ENCODE measurements around the gene SPATA32. TPM values are rescaled to one million over a fixed set of nuclear protein-coding genes. Genes with fewer than 3 reads are reported as not detected.

The SPATA32 gene, protein sequence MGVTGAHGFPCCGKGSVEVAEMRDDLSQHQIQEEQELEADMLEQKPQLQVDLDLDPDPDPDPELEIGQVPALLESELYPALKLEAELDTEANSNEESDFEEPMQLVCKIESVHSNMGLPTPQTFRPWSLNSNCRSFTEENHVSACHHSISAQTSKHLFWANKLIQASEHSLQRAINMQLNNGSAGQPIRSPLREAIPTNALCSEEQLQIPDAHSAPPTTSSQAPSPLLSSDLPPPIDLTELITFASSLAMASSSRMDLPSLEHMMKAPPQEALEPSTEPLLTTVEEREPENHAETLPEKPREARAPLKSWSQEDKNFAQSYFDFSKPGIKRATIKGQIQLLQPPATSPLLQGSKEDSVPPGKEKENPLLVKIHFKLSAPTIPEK
- not detected for total RNA-seq
- under 1 TPM in 1 of 3 donors, not detected in 2; 0.07 TPM for polyA plus RNA-seq

DNA sequence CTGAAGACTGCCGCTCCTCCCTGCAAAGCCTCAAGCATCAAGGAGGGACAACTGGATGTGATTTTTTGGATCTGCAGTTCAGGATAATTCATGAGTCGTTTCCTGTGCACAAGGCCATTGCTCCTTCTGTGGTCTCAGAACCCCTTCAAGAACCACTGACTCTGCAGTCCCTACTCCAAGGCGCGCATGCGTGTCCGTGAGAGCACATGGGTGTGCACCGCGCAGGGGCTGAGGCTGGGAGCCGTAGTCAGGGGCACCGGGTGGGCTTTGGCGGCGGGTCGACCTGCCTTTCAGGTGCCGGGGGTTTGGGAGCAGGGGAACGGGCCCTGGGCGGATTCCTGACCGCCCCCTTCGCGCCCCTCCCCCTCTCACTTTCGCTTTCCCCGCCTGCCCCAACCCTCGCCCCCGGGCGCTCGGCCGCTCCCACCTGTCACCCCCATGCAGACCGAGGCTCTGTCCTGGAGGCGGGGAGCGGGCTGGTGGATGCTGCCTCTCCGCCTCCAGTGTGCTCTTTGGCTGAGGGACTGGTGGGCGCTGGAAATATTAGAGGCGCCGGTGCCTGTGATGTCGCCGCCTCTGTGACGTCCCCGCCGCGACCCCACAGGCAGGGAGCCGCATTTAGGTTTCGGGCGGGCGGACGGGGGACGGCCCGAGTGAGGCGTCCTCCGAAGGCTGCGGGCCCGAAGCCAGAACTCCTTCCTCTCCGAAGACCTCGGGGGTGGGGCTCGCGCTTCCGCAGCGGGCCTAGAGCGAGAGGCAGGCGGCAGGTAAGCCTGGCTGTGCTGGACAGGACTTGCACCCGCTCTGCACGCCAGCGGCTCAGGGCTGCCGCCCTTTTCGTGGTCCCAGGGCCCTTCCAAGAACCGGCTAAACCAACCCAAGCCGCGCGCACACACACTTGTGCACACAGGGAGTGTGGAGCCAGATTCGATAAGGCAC lies at the start of gene SPATA32:
TSS of gene SPATA32 (minus strand) at position 518 of the 939 bp plus-strand sequence. CDS start at position 440, 78 bp downstream.
- peak within 1 kb of the TSS; percentile 59 to 72 (median 64) for H3K4me3 ChIP-seq
- 4 to 8% methylated on average over 68 of the region's 68 CpGs for WGBS, 2 donors
- DNase-seq, result peak; percentile 82
- intact Hi-C loops (cut with DNase I), result no loop called here
- H3K27ac ChIP-seq, result peak within 1 kb of the TSS; percentile 39 to 67 (median 55)
- peaks cover 25 to 39% (median 30%) of the 10 kb centered on the region in 4 donors for H3K36me3 ChIP-seq
- H3K4me1 ChIP-seq, result peaks cover 0 to 20% (median 14%) of the 10 kb centered on the region in 4 donors
- no peaks in the 10 kb centered on the region for H3K27me3 ChIP-seq
- TF ChIP-seq EP300 (IDR thresholded peaks at IDR 0.05), result no peak
- TF ChIP-seq POLR2AphosphoS5 (IDR thresholded peaks at IDR 0.05), result peak in 2 of 4 donors; percentile 33 to 42
- no peak for TF ChIP-seq POLR2A (IDR thresholded peaks at IDR 0.05)
- H3K9me3 ChIP-seq, result no peaks in the 10 kb centered on the region

DNA sequence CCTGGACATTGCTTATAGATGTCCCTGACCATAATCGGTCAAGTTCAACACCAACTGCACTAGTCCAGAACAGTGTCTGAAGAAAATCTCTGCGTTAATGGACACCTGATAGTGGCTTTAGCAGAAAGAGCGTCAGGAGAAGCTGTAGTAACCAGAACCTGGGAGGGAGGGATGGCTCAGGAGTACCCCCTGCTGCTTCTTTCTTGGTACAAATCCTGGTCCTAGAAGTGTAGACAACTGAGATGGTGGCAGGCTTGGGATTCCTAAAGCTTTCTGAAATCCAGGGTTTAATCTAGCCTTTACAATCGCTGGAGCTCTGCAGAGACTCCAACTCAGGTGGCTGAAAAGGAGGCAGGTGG lies 49.5 kb upstream of the SPATA32 start:
- no peaks in the 10 kb centered on the region for H3K27me3 ChIP-seq
- WGBS, 2 donors, result 38 to 68% methylated on average over 4 of the region's 4 CpGs
- peak overlapping the region in 1 of 4 donors; percentile 33 for H3K4me3 ChIP-seq
- H3K27ac ChIP-seq, result peak overlapping the region; percentile 95 to 98 (median 97)
- intact Hi-C loops (cut with DNase I), result no loop called here
- peaks cover 0 to 99% (median 86%) of the 10 kb centered on the region in 4 donors for H3K4me1 ChIP-seq
- TF ChIP-seq POLR2A (IDR thresholded peaks at IDR 0.05), result no peak
- TF ChIP-seq EP300 (IDR thresholded peaks at IDR 0.05), result no peak
- TF ChIP-seq POLR2AphosphoS5 (IDR thresholded peaks at IDR 0.05), result no peak
- TF ChIP-seq, protein P1, sequence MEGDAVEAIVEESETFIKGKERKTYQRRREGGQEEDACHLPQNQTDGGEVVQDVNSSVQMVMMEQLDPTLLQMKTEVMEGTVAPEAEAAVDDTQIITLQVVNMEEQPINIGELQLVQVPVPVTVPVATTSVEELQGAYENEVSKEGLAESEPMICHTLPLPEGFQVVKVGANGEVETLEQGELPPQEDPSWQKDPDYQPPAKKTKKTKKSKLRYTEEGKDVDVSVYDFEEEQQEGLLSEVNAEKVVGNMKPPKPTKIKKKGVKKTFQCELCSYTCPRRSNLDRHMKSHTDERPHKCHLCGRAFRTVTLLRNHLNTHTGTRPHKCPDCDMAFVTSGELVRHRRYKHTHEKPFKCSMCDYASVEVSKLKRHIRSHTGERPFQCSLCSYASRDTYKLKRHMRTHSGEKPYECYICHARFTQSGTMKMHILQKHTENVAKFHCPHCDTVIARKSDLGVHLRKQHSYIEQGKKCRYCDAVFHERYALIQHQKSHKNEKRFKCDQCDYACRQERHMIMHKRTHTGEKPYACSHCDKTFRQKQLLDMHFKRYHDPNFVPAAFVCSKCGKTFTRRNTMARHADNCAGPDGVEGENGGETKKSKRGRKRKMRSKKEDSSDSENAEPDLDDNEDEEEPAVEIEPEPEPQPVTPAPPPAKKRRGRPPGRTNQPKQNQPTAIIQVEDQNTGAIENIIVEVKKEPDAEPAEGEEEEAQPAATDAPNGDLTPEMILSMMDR (IDR thresholded peaks at IDR 0.05), result no peak
- no peak for DNase-seq
- H3K9me3 ChIP-seq, result no peaks in the 10 kb centered on the region
- H3K36me3 ChIP-seq, result peaks cover 0 to 10% (median 4%) of the 10 kb centered on the region in 4 donors

DNA sequence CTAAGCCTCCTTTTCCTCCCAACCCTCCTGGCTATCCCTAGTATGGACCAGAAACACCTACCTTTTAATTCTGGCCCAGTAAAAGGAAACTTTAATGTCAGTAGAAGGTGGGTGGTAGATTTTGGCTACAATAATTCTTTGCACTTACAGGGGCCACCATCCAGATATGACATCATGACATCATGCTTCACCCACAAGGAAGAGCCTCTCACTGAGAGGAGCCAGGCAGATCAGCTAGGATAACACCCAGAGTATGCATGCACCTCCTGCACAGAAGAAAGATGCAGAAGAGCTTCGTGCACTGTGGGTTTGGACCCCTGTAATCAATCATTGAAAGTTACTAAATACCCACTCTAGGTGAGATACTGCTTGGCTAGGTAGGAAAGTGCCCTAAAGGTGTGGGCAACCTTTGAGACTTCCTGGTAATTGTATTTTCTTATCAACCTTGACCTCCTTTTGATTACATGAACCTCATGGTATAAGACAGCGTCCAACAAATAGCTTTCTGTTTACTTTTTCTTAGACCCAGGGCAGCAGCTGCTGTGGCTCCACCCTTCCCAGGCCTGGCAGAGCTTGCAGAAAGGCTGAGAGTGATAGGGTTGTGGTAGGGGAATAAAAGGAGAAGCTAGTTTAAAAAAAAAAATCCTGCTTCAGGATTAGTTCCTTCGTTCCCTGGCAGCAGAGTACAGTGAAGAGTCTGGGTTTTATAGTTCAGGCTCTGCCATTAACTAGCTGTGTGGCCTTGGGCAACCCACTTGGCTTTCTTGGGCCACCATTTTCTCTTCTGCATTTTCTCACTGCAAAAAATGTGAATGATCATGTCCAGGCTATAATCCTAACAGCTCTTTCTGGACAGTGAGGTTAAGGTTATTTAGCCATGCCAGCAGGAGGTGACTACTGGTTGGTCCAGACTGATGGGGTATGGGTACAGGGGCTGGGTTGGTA lies 48.8 kb upstream of the SPATA32 start:
- Histone ChIP-seq H3K27ac (peak overlapping the region; percentile 95 to 98 (median 97)), H3K36me3 (peaks cover 0 to 10% (median 4%) of the 10 kb centered on the region in 4 donors), H3K4me1 (peaks cover 0 to 99% (median 92%) of the 10 kb centered on the region in 4 donors), H3K9me3 (no peaks in the 10 kb centered on the region), H3K4me3 (no peak overlapping the region), H3K27me3 (no peaks in the 10 kb centered on the region)
- intact Hi-C loops (cut with DNase I), result no loop called here
- 3 to 24% methylated on average over 3 of the region's 3 CpGs for WGBS, 2 donors
- TF ChIP-seq POLR2A (IDR thresholded peaks at IDR 0.05) (no peak), EP300 (IDR thresholded peaks at IDR 0.05) (no peak)
- TF ChIP-seq, protein P1 (IDR thresholded peaks at IDR 0.05), result no peak
- DNase-seq, result no peak

DNA sequence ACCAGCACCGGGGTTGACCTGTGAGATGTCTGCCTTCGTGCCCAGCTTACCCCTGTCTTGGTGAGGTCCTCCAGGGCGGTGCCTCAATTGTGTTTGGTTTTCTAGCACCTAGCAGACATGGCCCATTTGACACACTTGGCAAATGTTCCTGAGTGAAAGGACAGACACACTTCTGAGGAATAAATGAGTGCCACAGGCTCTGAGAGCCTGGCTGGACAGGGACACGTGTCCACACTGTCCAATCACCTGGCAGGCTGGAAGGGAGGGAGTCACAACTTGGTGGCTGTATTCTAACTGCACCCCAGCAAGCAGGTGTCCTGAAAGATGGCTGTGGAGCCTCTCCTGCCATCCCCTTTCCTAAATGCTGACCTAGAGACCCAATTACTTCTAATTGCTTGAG lies 47.5 kb upstream of the SPATA32 start:
- Histone ChIP-seq H3K4me3 (no peak overlapping the region), H3K9me3 (no peaks in the 10 kb centered on the region), H3K27me3 (no peaks in the 10 kb centered on the region), H3K27ac (peak overlapping the region; percentile 14 to 98 (median 97)), H3K4me1 (peaks cover 0 to 100% (median 97%) of the 10 kb centered on the region in 4 donors), H3K36me3 (peaks cover 0 to 10% (median 4%) of the 10 kb centered on the region in 4 donors)
- no peak for DNase-seq
- TF ChIP-seq, protein P1 (IDR thresholded peaks at IDR 0.05), result no peak
- no peak for TF ChIP-seq POLR2AphosphoS5 (IDR thresholded peaks at IDR 0.05)
- TF ChIP-seq EP300 (IDR thresholded peaks at IDR 0.05), result no peak
- TF ChIP-seq POLR2A (IDR thresholded peaks at IDR 0.05), result no peak
- intact Hi-C loops (cut with DNase I), result no loop called here
- whole genome bisulfite sequencing, 2 donors, result 28 to 78% methylated on average over 4 of the region's 4 CpGs

All from sigmoid colon (tissue), 7 donors.